Stimulated activated CD8-positive, alpha-beta memory T cell treated with anti-CD3 and anti-CD28 coated beads, Interleukin-2, amount 100 ng/mL, for 48 hours (primary cell): ENCODE results near the gene WBP4.
"Not testable (repeated sequence)": the region's sequence is repeated elsewhere in the genome, so short reads cannot be mapped to it uniquely, and the experiment has no call there.

Experiments
- DNase-seq, 2 donors: peaks; one replicate each; pipeline ENCODE4 v3.0.0-alpha.2; 2020; ENCODE audit warnings: low read depth in 2 of 2

The WBP4 gene

DNA sequence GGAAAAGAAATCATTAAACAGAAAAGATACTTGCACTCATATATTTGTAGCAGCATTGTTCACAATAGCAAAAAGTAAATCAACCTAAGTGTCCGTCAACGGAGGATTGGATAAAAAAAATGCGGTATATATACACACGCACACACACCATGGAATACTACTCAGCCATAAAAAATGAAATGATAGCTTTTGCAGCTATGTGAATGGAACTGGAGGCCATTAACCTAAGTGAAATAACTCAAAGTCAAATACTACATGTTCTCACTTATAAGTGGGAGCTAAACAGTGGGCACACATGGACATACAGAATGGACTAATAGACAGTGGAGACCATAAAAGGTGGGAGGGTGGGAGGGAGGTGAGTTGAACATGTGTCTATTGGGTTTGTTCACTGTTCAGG, 18.4 kb downstream of the WBP4 start:
- DNase-seq, result no peak

DNA sequence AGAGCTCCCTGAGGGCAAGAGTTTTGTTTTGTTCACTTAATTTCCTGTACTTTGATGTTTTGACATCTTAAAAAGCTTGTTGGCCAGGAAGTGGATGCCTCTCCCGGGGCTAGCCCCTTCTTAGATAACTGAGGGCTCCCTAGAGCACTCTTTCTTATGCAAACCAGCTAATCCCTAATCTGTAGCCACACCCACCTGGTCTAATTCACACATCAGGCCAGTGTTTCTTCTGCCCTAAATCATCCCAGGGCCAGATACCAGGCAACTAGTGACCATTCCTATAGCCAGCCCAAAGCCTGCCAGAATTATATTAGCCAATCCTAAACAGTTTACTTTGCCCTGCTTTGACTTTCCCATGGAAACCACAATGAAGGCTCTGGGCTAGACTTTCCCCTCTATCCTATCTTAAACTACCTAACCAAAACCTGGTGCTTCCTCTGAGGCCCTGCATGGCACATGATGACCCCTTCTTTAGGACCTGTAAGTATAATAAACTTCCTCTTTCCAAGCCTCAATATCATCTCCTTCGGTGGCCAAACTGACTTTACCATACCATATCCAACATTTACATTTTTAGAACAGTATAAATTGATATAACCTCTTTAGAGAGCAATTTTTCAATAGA, 24.8 kb downstream of the WBP4 start:
- no peak for DNase-seq

DNA sequence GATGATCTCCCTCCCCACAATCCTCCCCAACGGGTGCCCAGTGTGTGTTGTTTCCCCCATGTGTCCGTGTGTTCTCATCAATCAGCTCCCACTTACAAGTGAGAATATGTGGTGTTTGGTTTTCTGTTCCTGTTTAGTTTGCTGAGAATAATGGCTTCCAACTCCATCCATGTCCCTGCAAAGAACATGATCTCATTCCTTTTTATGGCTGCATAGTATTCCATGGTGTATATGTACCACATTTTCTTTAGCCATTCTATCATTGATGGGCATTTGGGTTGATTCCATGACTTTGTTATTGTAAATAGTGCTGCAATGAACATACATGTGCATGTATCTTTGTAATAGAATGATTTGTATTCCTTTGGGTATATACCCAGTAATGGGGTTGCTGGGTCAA, 34.4 kb downstream of the WBP4 start:
- not testable (repeated sequence) for DNase-seq

- no peak for DNase-seq
These were observed 37.5 kb downstream of the WBP4 start for GRCh38 chr13:41098761-41099160.

- DNase-seq, result no peak
These were observed 38.7 kb downstream of the WBP4 start for GRCh38 chr13:41099986-41100385.

DNA sequence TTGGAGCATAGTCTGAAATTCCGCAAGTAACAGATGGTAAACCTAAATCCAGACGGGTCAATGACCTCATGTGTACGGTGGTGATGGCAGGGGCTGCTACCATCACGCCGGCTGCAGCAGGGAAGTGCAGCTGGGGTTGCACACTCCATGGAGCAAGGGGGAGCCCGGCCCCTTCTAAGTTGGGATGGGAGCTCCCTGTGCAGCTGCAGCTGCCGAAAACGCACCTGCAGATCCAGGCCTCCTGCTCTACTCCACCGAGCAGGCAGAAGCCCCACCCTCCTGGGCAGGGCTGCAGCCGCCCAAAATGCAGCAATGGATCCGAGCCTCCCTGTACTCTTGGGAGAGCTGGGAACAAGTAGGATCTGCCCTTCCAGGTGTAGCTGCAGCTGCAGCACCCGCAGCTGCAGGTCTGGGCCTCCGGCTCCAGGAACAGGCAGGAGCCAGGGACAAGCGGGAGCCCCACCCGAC, 45.8 kb downstream of the WBP4 start:
- no peak for DNase-seq

GRCh38 chr13:41107584-41108014, 46.3 kb downstream of the WBP4 start:
- DNase-seq, result no peak

GRCh38 chr13:41111454-41111853, 50.1 kb downstream of the WBP4 start:
- no peak for DNase-seq

DNA sequence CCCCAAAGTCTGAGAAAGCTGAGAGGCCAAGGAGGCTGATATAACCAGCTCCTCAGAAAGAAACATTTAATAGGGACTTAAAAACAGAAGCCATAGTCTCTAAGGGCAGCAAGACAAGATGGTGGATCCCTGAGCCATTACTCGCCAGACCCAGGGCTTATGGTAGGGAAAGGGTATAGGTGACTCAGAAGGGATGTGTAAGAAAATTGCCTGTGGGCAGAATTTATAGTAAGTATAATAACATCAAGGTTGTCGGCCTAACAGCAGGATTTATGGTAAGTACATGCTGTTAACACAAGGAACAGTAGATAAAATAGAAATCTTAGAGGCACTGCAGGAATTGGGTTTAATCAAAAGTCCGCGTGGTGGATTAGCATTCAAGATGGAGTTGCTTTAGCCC, 56.6 kb downstream of the WBP4 start:
- DNase-seq, result no peak

GRCh38 chr13:41122838-41123237, 61.5 kb downstream of the WBP4 start:
- DNase-seq, result no peak

DNA sequence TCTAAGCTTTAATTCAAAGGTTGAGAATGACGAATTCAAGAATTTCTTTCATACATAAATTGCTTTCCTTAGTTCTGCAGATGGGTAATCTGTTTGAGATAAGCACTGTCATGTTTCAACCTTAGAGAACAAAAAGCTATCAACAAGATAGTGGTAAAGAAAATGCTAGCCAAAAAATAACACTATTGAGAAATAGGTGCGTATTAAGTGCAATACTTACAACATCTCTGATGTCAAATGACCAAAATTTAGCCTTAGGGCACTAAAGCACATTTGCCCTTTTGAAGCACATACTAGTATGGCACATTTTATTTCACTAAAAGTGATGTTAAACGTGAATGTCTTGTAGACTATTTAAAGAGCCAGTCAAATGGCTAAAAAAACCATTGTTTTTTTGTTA, 66.4 kb downstream of the WBP4 start:
- DNase-seq, result no peak

DNA sequence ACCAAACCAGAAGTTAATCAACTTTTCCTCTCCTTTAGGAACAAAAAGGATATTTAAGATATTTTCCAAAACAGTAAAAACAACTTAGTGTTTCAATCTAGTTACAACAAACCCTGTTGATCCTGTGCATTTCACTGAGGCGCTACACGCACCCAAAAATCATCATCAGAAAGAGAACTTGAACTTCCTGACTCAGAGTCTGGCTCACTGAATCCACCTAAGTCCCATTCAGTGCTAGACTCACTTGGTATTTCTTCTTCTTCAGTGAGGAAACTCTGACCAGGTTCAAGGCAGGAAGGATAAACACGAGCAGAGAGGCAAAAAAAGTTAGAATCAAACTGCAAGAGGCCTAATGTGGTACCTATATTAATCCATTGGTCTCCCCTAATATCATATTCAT, 69.0 kb downstream of the WBP4 start:
- no peak for DNase-seq

DNA sequence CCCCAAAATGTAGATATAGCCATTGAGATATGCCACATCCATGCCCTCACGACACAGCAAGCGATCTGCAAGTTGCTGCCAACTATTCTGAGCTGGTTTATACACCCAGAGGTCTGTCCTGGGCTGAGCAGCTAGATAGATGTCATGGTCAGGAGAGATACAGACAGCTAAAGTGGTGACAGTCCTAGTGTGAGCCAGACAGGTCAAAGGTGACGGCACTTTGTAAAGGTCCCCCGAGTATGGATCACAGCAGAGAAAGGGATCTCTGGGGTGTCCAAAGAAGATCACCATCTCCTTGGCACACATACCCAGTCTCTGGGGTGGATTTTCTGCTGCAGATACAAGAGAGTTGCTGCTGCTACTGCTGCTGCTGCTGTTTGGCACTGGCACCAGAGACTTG, 69.9 kb downstream of the WBP4 start:
- DNase-seq, result not testable (repeated sequence)

GRCh38 chr13:41131660-41132511, 70.6 kb downstream of the WBP4 start:
- not testable (repeated sequence) for DNase-seq

GRCh38 chr13:41132512-41133152, 71.3 kb downstream of the WBP4 start, which contains the start of gene KBTBD6:
TSS of gene KBTBD6 (minus strand) at chr13:41132802. CDS start at chr13:41132511, 291 bp downstream.
- DNase-seq, result peak; percentile 90 to 94
